ENCODE results near the gene TEX261.

DNA sequence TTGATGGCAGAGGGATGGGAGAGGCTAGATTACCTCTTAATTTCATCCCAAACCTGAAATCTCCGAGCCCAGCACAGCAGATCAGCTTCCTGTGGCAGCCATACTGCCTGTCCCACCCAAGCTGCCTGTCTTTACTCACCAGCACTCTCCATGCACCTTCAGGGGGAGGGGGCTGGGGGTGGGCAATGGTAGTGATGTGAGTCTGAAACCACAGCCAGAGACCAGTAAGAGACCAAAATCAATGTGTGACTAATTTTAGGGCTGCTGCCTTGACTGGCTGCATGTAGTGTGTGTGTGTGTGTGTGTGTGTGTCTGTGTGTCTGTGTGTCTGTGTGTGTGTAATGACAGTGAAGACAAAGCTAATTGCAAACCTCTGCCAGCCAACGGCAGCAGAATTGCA, 11.7 kb upstream of the TEX261 start:
- TF ChIP-seq POLR2A (IDR thresholded peaks at IDR 0.05; ENCODE audit: low read length) (no peak), GATA1 (IDR thresholded peaks at IDR 0.05; ENCODE audit: low read depth, low read length) (no peak)
